Measurements from ENCODE around the gene CYP2R1. TPM values are rescaled to one million over a fixed set of nuclear protein-coding genes. Genes with fewer than 3 reads are reported as not detected.

Gene CYP2R1
- total and polyA plus RNA-seq, 10 of the 15 experiments (the other 5 are each of a cell fraction or from before 2014, with no cell fraction given) = 0.52 to 10.3 (median 6.3) TPM

GRCh38 chr11:14927146-14927545 is 35.1 kb upstream of the CYP2R1 start:
- in situ Hi-C loops (cut with MboI) = no loop called here
- H3K4me2 ChIP-seq (ENCODE audit: control insufficient read depth, insufficient read depth) = no peak overlapping the region
- CTCF ChIA-PET = no interaction called here
- H3K9ac ChIP-seq (ENCODE audit: control insufficient read depth, insufficient read depth, low read length) = no peak overlapping the region
- no peak overlapping the region for H2AFZ ChIP-seq (ENCODE audit: control insufficient read depth, low read depth, low read length)
- intact Hi-C loops (cut with micrococcal nuclease; ENCODE audit: unreplicated experiment) = no loop called here
- no peak for FAIRE-seq
- no peak for ATAC-seq
- H3K36me3 ChIP-seq (ENCODE audit: control insufficient read depth in 2 of 2, insufficient read depth in 2 of 2, low read length in 1 of 2) = no peaks in the 10 kb centered on the region
- no peaks in the 10 kb centered on the region for H3K79me2 ChIP-seq (ENCODE audit: control insufficient read depth, insufficient read depth, low read length)
- TF ChIP-seq ZBTB40 (IDR thresholded peaks at IDR 0.05; ENCODE audit: borderline replicate concordance) (no peak), EGR1 (IDR thresholded peaks at IDR 0.05; ENCODE audit: borderline replicate concordance in 1 of 2, low read depth in 2 of 2, low read length in 2 of 2) (no peak)
- no peak overlapping the region for H3K27ac ChIP-seq (ENCODE audit: control insufficient read depth, insufficient read depth)
- SMC1A ChIA-PET (ENCODE audit: uncharacterized antibody, unreplicated experiment) = interaction anchor here (0.6 kb wide), 1 partner anchor 705 kb away, joined by 4 read pairs; no protein-coding TSS in a partner anchor
- POLR2A ChIA-PET = no interaction called here
- no peaks in the 10 kb centered on the region for H3K9me3 ChIP-seq (replicated peaks; ENCODE audit: control insufficient read depth, insufficient read depth, low read length)
- H4K20me1 ChIP-seq (ENCODE audit: control insufficient read depth, insufficient read depth) = no peaks in the 10 kb centered on the region
- RAD21 ChIA-PET (ENCODE audit: unreplicated experiment) = no interaction called here
- H3K4me1 ChIP-seq (ENCODE audit: control insufficient read depth, insufficient read depth, low read length) = no peaks in the 10 kb centered on the region
- no peak overlapping the region for H3K4me3 ChIP-seq
- BruUV-seq (replicated peaks) = no TSS peak
- no peak for DNase-seq (ENCODE audit: low read depth, low spot score)
- H3K27me3 ChIP-seq (replicated peaks in 1 of 2; ENCODE audit: control insufficient read depth in 2 of 2, insufficient read depth in 2 of 2, low read length in 1 of 2) = peaks cover 0 to 2% of the 10 kb centered on the region in 2 experiments; a peak in 1 of 4 replicates

GRCh38 chr11:14924318-14924717 is 32.3 kb upstream of the CYP2R1 start:
- SMC1A ChIA-PET (ENCODE audit: uncharacterized antibody, unreplicated experiment) = no interaction called here
- ATAC-seq = no peak
- Histone ChIP-seq H3K27me3 (replicated peaks in 1 of 2; ENCODE audit: control insufficient read depth in 2 of 2, insufficient read depth in 2 of 2, low read length in 1 of 2) (peaks cover 0 to 2% of the 10 kb centered on the region in 2 experiments; a peak in 1 of 4 replicates), H3K79me2 (ENCODE audit: control insufficient read depth, insufficient read depth, low read length) (no peaks in the 10 kb centered on the region), H3K27ac (ENCODE audit: control insufficient read depth, insufficient read depth) (no peak overlapping the region), H4K20me1 (ENCODE audit: control insufficient read depth, insufficient read depth) (no peaks in the 10 kb centered on the region), H3K4me1 (ENCODE audit: control insufficient read depth, insufficient read depth, low read length) (no peaks in the 10 kb centered on the region), H3K9ac (ENCODE audit: control insufficient read depth, insufficient read depth, low read length) (no peak overlapping the region), H3K9me3 (replicated peaks; ENCODE audit: control insufficient read depth, insufficient read depth, low read length) (no peaks in the 10 kb centered on the region), H3K4me3 (no peak overlapping the region), H3K36me3 (ENCODE audit: control insufficient read depth in 2 of 2, insufficient read depth in 2 of 2, low read length in 1 of 2) (no peaks in the 10 kb centered on the region), H2AFZ (ENCODE audit: control insufficient read depth, low read depth, low read length) (no peak overlapping the region), H3K4me2 (ENCODE audit: control insufficient read depth, insufficient read depth) (no peak overlapping the region)
- CTCF ChIA-PET = no interaction called here
- FAIRE-seq = no peak
- no TSS peak for BruUV-seq (replicated peaks)
- RAD21 ChIA-PET (ENCODE audit: unreplicated experiment) = no interaction called here
- in situ Hi-C loops (cut with MboI) = no loop called here
- intact Hi-C loops (cut with micrococcal nuclease; ENCODE audit: unreplicated experiment) = no loop called here
- 26% methylated on average over 3 of the region's 3 CpGs for WGBS (ENCODE audit: insufficient coverage, insufficient replicate concordance, low lambda C conversion rate, missing lambda C conversion rate)
- POLR2A ChIA-PET = no interaction called here
- no peak for DNase-seq (ENCODE audit: low read depth, low spot score)
- TF ChIP-seq YBX1 (IDR thresholded peaks at IDR 0.05) (no peak), MTA3 (IDR thresholded peaks at IDR 0.05; ENCODE audit: borderline replicate concordance, low read length) (no peak), NFYA (IDR thresholded peaks at IDR 0.05; ENCODE audit: borderline replicate concordance, low read depth, low read length) (no peak), EZH2 (IDR thresholded peaks at IDR 0.05; ENCODE audit: borderline replicate concordance, control insufficient read depth, low read depth, low read length) (no peak), RCOR1 (conservative IDR thresholded peaks at IDR 0.05; ENCODE audit: low read depth, low read length) (no peak), MYB (IDR thresholded peaks at IDR 0.05; ENCODE audit: borderline replicate concordance, low read depth, low read length) (no peak), PBX3 (IDR thresholded peaks at IDR 0.05; ENCODE audit: insufficient replicate concordance, low read depth, low read length) (no peak), RAD21 (IDR thresholded peaks at IDR 0.05; ENCODE audit: insufficient read depth, low read depth, low read length) (no peak), SIX5 (IDR thresholded peaks at IDR 0.05; ENCODE audit: low read depth, low read length, severe bottlenecking) (no peak), TCF12 (IDR thresholded peaks at IDR 0.05; ENCODE audit: low read depth, low read length) (no peak), FOXM1 (IDR thresholded peaks at IDR 0.05; ENCODE audit: low read depth, low read length) (no peak)

Data from GM12878 (cell line).